Measurements from ENCODE around the gene GJB2.
"Not testable (repeated sequence)": the region's sequence is repeated elsewhere in the genome, so short reads cannot be mapped to it uniquely, and the experiment has no call there.

Gene GJB2

GRCh38 chr13:20165417-20166257, 27.1 kb downstream of the GJB2 start:
- no peak for DNase-seq (ENCODE audit: low read depth in 3 of 3)

- no peak for DNase-seq (ENCODE audit: low read depth in 3 of 3)
These were observed 30.8 kb downstream of the GJB2 start for GRCh38 chr13:20161951-20162300.

- peak in 1 of 3 donors; percentile 31 for DNase-seq (ENCODE audit: low read depth in 3 of 3)
These were observed 31.3 kb downstream of the GJB2 start for GRCh38 chr13:20161275-20161950.

- peak in 1 of 3 donors; percentile 49 for DNase-seq (ENCODE audit: low read depth in 3 of 3)
These were observed 32.1 kb downstream of the GJB2 start, which contains the start of gene GJA3 for GRCh38 chr13:20160306-20161274. Gene GJA3 (minus strand): TSS chr13:20161052. CDS start chr13:20143288, 17,764 bp downstream.

- DNase-seq (ENCODE audit: low read depth in 3 of 3) = no peak
These were observed 33.0 kb downstream of the GJB2 start for GRCh38 chr13:20159646-20160305.

GRCh38 chr13:20157151-20157796, 35.5 kb downstream of the GJB2 start:
- DNase-seq (ENCODE audit: low read depth in 3 of 3) = no peak

GRCh38 chr13:20156702-20157101, 36.0 kb downstream of the GJB2 start:
- no peak for DNase-seq (ENCODE audit: low read depth in 3 of 3)

- DNase-seq (ENCODE audit: low read depth in 3 of 3) = not testable (repeated sequence)
These were observed 39.4 kb downstream of the GJB2 start for GRCh38 chr13:20153290-20153689.

GRCh38 chr13:20151612-20152011, 41.1 kb downstream of the GJB2 start:
- no peak for DNase-seq (ENCODE audit: low read depth in 3 of 3)

- DNase-seq (ENCODE audit: low read depth in 3 of 3) = no peak
These were observed 41.7 kb downstream of the GJB2 start for GRCh38 chr13:20151016-20151415.

GRCh38 chr13:20150561-20150960, 42.2 kb downstream of the GJB2 start:
- DNase-seq (ENCODE audit: low read depth in 3 of 3) = no peak

GRCh38 chr13:20149762-20150161, 43.0 kb downstream of the GJB2 start:
- no peak for DNase-seq (ENCODE audit: low read depth in 3 of 3)

GRCh38 chr13:20148501-20149183, 44.1 kb downstream of the GJB2 start:
- DNase-seq (ENCODE audit: low read depth in 3 of 3) = no peak

GRCh38 chr13:20146381-20146780, 46.4 kb downstream of the GJB2 start:
- DNase-seq (ENCODE audit: low read depth in 3 of 3) = no peak

- DNase-seq (ENCODE audit: low read depth in 3 of 3) = no peak
These were observed 47.2 kb downstream of the GJB2 start for GRCh38 chr13:20145521-20145920.

- DNase-seq (ENCODE audit: low read depth in 3 of 3) = no peak
These were observed 48.4 kb downstream of the GJB2 start for GRCh38 chr13:20144141-20144850.

- DNase-seq (ENCODE audit: low read depth in 3 of 3) = no peak
These were observed 49.7 kb downstream of the GJB2 start for GRCh38 chr13:20142927-20143480.

- DNase-seq (ENCODE audit: low read depth in 3 of 3) = no peak
These were observed 50.5 kb downstream of the GJB2 start for GRCh38 chr13:20142023-20142926.
